ENCODE results near the gene SYNDIG1L.
"Not testable (repeated sequence)": the region's sequence is repeated elsewhere in the genome, so short reads cannot be mapped to it uniquely, and the experiment has no call there.

Gene SYNDIG1L

DNA sequence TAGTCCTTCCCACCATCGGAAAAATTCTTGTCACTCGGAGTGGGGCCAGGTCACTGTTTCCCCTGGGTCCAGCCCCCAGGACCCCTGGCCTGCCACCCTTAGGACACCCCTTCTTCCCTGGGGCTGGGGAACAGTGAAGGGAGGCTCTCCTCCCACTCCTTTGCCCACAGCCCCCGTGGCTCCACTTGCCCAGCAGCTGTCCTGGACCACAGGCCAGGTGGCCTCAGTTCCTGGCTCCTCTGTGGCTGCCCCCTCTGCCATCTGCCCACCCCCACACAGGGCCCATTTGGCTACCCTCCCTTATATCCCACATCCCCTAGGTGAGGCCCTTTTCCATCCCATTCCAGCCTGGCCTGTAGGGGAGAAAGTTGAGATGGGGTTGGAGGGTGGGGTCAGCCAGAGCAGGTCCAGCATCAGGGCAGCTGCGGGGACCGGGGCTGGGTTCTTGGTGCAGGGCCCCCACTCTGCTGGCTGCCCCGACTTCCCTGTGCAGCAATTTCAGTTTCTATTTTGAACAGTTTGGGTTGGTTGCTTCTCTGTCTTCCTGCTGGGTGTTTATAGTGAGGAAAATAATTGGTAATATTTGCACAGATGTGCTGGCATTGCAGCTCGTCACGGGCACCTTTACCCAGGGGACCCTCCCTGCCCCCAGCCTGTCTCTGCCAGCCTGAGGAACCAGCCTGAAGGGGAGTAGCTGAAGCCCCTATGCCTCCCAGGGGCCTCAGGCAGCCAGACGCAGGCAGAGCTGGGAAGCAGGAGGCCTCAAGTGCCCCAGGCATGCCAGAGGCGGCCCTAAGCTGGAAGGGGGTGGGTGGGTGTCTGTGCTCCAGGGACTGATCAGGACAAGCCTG is 23.4 kb downstream of the SYNDIG1L start:
- DNase-seq (ENCODE audit: low spot score): no peak

DNA sequence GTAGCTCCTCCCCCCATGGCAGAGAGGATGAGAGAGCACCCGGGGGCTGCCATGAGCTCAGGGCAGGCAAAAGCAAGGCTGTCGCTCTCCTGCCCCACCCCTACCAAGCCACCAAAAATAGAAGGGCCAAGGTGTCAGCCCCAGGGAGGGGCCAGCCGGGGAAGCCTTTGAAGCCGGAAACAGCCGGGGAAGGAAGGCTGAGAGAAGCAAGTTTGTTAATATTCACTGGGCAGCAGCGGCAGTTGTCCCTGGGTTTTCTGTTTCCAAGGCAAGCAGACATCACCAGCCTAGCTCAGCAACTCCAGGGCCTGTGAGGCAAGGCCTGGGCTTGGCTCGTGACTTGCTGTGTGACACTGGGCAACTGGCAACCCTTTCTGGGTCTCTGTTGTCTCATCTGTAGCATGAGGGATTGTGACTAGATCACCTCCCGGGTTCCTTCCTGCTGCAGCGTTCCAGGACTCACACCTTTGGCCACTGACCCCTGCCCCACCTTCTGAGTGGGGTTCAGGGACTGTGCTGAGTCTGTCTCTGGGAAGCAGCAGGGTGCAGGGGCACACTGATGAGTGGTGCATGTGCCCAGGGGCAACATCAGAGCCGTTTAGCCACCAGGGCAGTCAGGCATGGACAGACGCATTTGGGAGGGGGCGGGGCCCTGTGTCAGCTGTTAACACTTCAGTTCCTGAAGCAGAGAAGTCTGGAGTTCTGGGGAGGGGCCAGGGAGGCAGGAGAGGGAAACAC is 24.3 kb downstream of the SYNDIG1L start:
- DNase-seq (ENCODE audit: low spot score): peak; percentile 56

DNA sequence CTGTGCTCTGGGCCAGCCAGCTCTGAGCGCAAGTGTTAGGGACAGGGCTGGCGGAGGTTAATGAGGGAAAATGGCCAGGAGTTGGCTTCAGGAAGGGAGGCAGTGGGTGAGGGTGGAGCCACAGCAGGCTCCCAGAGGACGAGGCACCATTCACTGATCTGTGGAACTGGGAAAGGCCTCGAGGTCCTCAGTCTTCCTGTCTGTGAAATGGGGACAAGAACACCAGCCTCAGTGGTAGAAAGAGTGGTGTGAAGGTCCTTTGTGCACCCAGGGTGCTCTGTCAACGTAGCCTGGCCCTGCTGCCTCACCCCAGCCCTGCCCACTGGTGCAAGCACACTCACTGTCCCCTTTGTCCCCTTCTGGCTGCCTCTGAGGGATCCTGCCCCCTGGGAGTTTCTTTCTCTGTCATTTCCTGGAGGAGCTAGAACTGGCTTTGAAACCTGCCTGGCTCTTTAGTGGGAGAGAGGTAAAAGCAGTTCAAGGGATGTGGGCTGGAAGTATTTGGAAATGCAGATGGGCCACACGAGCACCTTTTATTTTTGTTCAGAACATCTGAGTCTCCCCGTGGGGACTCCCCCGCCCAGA is 25.0 kb downstream of the SYNDIG1L start:
- no peak for DNase-seq (ENCODE audit: low spot score)

DNA sequence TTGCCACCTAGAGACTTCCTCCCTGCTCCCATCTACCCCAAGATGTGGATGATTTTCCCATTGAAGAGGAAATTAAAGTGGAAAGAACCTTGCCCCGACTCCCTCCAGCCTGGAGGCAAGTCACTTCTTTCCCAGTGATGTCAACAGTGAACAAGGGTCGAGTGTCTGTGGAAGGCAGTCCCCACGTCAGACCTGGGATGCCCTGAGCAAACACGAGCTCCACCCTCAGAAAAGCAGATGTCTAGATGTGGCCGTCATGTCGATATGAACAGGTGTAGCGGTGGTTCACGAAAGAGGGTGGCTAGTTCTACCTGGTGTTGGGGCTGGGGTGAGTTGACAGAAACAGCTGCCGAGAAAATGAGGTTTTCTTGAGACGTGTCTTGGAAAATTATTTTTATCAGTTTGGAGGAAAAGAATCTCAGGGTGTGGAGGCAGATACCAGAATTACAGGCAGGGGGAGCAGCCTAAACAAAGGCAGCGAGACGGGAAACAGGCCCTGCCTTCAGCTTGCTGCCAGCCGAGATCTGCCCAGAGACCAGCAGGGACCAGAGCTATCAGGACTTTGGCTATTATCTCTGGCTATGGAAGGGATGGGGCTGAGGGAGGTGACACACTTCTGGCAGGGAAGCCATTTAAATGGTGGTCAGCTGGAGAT is 25.9 kb downstream of the SYNDIG1L start:
- DNase-seq (ENCODE audit: low spot score): no peak

DNA sequence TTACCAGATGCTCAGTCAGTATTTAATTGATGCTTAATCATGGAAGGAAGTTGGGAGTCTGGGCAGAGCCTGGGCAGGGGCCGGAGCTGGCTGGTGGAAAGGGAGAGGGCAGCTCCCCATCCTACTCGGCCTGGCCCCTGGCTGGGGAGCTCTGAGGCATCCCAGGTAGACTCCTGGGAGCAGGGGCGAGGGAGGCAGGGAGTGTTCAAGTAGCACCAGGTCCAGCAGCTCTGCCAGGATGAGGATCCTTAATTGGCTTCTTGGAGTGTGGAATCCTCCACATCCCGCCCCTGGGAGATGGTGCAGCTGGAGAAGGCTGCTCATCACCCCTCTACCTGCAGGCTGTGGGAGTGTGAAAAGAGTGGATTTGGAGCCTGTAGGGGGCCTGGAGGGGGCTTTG is 30.9 kb downstream of the SYNDIG1L start:
- no peak for DNase-seq (ENCODE audit: low spot score)

DNA sequence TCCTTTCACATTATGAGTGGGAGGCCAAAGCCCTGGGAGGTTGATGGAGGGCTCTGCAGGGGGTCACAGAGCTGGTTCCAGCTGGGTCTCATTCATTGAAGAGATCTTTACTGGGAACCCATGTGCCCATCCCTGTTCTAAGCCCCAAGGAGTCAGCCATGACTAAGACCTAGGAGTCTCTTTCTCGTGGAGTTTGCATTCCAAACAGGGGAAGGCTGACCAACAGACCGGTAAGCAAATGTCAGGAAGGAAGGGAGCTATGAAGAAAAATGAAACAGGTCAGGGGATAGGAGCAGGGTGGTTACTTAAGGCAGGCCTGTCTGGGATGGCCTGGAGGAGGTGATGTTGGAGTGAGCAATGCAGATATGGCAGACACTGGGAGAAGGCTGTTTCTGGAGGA is 31.5 kb downstream of the SYNDIG1L start:
- DNase-seq (ENCODE audit: low spot score): no peak

DNA sequence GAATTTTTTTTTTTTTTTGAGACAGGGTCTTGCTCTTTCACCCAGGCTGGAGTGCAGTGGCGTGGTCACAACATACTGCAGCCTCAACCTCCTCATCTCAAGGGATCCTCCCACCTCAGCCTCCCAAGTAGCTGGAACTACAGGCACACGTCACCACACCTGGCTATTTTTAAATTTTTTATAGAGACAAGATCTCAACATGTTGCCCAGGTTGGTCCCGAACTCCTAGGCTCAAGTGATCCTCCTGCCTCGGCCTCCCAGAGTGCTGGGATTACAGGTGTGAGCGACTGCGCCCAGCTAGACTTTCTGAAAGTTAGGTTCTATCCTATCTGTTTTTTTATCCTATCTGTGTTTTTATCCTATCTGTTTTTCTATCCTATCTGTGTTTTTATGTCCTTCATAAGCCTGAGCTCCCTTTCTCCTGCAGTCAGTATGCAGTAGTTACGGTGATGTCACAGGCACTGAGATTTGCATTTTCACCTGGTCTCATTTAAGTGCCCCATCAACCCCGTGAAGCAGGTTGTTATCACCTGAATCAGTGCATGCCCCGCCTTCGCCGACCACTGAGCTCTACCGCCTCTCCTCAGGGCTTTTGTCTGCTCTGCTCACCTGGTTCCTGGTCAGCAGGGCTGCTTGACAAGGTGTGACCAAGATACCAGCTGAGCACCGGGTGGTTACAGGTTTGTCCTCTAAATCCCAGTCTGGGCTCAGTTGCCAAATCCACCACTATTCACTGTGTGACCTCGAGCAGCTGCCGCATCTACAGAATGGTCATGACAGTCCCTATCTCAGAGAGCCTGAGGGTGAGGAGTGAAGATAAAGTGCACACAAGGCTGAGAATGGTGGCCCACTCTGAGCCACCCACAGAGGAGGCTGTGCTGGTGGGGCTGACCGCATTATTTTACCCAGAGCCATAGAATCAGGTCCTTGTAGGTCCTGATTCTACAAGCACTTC is 33.1 kb downstream of the SYNDIG1L start:
- DNase-seq (ENCODE audit: low spot score): no peak

DNA sequence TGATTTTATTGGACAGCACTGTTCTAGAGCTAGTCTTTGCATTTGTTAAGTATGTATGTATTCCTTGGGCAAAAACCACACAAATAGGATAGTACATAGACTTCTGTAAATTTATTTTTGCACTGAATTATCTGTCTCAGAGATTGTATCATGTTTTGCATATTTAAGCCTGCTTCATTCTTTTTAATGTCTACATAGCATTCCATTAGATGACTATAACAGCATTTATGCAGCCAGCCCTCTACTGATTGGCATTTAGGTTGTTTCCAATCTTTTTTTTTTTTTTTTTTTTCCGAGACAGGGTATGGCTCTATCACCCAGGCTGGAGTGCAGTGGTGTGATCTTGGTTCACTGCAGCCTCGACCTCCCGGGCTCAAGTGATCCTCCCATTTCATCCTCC is 34.5 kb downstream of the SYNDIG1L start:
- DNase-seq (ENCODE audit: low spot score): no peak

DNA sequence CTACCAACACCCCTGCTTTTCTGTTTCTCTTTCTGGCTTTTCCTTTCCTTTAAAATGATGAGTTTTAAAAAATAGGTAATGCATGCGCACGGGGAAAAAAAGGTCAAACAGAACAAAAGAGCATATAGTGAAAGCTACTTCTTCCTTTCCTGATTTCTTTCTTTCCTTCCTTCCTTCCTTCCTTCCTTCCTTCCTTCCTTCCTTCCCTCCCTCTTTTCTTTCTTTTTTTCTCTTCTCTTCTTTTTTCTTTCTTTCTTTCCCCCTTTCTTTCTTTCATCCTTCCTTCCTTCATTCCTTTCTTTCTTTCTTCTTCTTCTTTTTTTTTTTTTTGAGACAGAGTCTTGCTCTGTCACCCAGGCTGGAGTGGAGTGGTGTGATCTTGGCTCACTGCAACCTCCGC is 35.5 kb downstream of the SYNDIG1L start:
- DNase-seq (ENCODE audit: low spot score): not testable (repeated sequence)

DNA sequence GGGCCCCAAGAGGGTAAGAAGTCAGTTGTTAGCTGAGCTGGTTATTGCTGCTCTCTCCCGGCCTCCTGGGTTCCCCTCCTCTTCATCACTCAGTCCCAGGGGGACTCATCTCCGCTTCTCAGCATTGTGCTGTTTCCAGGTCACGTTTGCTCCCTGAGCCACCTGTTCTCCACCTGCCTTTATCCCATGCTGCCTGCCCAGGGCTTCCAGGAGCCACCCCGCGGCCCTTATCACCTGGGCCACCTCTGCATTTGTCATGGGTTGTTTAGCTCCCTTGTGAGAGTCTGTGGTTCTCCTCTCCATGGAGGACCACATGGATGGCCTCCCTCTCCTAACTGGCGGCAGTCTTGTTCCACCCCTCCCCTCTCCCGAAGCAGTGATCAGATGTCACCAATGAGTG is 36.0 kb downstream of the SYNDIG1L start:
- no peak for DNase-seq (ENCODE audit: low spot score)

DNA sequence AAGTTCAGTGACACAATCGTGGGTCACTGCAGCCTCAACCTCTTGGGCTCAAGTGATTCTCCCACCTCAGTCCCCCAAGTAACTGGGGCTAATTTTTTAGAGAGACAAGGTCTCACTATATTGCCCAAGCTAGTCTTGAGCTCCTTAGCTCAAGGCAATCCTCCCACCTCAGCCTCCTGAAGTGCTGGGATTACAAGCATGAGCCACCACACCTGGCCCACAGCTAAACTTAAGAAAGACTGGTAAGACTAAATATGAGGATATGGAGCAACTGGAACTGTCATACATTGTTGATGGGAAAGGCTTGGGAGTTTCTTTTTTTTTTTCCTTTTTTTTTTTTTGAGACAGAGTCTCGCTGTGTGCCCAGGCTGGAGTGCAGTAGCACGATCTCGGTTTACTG is 43.8 kb downstream of the SYNDIG1L start:
- DNase-seq (ENCODE audit: low spot score): no peak

DNA sequence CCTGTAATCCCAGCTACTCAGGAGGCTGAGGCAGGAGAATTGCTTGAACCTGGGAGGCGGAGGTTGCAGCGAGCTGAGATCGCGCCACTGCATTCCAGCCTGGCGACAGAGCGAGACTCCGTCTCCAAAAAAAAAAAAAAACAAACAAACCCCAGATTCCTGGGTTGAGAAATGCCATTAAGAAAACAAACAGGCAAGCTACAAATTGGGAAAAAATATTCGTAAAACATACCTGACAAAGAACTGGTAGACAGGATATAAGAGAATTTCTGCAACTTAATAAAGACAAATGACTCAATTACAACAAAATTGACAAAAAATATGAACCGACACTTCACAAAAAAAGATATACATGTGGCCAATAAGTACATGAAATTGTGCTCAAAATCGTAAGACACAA is 44.4 kb downstream of the SYNDIG1L start:
- not testable (repeated sequence) for DNase-seq (ENCODE audit: low spot score)

DNA sequence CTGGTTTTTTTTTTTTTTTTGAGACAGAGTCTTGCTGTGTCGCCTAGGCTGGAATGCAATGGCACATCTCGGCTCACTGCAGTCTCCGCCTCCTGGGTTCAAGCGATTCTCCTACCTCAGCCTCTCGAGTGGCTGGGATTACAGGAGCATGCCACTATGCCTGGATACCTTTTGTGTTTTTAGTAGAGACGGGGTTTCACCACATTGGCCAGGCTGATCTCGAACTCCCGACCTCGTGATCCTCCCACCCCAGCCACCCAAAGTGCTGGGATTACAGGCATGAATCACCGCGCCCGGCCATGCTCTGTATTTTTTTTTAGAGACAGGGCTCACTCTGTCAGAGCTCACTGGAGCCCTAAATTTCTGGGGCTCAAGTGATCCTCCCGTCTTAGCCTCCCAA is 45.2 kb downstream of the SYNDIG1L start:
- DNase-seq (ENCODE audit: low spot score): no peak

DNA sequence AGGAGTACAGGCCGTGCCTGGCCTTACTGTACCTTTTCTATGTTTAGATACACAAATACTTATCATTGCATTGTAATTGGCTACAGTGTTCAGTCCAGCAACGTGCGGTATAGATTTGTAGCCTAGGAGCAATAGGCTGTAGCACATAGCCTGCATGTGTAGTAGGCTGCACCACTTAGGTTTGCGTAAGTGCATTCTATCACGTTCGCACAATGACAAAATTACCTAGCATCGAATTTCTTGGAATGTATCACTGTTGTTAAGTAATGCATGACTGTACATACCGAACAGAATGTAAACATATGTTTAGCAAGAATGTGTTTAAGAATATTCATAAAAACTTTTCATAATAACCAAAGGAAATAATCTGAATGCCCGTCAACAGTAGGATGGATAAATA is 45.8 kb downstream of the SYNDIG1L start:
- DNase-seq (ENCODE audit: low spot score): no peak

DNA sequence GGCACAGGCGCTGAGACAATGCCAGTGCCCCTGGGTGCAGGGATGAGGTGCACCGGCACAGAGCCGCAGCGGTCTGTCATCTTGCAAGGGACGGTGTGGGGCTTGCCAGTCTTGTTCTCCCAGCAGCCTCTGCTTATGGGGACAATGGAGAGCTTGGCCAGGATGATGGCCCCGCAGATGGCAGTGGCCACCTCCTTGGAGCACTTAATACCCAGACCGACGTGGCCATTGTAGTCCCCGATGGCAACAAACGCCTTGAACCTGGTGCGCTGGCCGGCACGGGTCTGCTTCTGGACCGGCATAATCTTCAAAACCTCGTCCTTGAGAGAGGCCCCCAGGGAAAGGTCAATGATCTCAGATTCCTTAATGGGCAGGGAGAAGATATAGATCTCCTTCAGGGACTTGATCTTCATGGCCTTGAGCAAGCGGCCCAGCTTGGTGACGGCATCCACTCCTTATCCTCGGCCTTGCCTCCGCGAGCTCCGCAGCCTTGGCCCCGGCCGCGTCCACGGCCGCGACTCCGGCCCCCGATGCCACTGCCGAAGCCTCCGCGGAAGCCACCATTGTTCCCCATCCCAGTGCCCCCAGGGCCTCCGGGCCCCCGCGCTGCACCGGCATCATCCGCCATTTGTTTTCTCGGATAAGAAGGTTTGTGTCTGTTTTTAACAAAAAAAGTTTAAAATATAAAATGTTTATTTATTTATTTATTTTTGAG is 47.9 kb downstream of the SYNDIG1L start:
- DNase-seq (ENCODE audit: low spot score): no peak

DNA sequence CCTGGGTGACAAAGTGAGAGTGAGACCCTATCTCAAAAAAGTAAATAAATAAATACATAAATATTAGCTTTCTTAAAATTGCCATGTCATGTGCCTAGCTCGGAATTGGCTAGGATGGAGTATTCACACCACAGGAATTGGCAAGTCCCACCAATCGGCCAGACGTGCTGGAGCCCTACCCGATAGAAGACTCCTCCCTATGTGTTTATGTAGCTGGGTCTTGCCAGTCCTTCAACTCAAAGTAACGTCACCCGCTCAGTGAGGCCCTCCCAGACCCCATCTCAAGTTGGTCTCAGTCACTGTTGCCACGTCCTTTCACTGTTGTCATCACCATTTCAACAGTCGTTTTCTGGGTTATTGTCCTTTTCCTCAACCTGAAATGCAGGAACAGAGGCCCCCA is 57.6 kb downstream of the SYNDIG1L start:
- DNase-seq (ENCODE audit: low spot score): no peak

DNA sequence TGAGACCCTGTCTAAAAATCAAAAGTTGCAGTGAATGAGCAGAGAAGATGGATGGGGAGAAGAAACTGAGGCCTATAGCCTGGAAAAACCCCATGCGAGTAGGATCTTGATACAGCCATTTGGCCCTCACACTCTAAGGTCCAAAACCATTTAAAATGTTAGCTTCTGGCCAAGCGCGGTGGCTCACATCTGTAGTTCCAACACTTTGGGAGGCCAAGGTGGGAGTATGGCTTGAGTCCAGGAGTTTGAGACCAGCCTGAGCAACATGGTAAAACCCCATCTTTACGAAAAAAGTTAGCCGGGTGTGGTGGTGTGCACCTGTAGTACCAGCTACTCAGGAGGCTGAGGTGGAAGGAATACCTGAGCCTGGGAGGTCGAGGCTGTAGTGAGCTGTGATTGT is 58.0 kb downstream of the SYNDIG1L start:
- DNase-seq (ENCODE audit: low spot score): no peak

DNA sequence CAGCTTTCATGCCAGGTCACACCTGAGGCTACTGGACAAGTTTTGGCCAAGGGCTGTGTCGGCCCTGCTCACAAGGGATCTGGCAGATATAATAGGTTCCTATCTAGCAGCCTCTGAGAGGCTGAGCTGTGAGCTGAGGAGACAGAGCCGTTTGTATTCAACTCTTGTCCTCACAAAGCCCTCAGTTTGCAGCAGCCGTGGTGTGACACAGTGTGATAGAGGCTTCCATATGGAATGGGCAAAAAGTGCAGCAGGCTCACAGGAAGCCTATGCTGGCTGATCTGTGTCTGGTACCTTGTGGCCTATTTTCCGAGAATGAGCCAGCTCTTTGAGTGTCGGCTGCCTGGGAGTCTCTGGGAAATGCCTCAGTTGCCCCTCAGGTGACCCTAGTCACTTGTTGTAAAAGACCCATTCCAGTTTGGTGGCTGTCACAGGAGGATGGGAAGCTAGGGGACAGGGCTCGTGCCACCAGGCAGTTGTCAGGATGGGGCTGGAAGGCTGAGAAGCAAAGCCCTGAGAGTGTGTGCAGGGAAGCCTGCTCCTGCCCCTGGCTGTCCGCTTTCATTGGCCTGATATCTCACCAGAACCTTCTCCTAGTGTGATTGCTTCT is 61.6 kb downstream of the SYNDIG1L start:
- no peak for DNase-seq (ENCODE audit: low spot score)

DNA sequence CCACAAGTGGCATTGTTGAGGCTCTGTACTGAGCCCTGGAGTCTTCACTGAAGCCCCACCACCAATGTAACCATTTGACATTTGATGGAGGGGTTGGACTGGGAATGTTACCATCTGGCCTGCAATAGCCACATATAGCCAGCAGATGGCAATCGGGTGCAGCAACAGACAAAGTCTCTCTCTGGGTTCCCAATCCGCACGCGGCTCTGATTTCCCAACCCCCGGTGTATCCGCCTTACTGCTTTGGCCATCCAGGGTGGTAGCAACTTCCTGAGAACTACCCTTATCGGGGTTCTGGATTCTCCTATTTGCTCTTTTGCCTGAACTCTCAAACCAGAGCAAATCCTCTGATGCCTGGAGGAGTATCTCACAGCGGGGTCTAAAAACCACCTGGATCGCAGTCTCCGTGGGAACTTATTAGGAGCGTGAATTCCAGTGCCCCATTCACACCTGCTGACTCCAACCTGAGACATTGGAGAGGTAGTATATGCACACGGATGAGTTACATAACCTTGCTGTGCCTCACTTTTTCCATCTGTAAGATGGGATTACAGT is 63.6 kb downstream of the SYNDIG1L start:
- peak; percentile 53 for DNase-seq (ENCODE audit: low spot score)

DNA sequence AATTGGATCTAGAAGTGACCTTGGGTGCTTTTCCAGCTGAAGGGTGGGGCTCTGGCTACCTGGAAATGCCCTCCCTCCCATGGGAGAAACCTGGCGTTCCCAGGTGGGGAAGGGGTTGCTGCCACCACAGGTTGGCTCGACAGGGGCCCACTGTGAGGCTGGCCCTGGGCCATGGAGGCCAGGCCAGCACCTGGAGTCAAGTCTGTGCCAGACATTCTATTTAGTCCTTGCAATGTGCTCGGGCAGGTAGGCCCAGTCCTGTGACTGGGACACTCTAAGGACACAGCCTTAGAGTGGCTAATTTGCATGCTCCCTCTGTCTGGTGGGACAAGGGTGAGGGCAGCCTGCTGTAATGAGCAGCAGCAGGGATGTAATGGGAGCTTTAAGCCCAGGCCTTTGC is 65.8 kb downstream of the SYNDIG1L start:
- no peak for DNase-seq (ENCODE audit: low spot score)

Data from CD4-positive, alpha-beta T cell treated with Interleukin-6 at 100 ng/mL for 8 hours (primary cell).